Measurements from ENCODE around the gene NCDN.

Gene NCDN

GRCh38 chr1:35557611-35558373 lies at the start of gene NCDN:
NCDN (plus strand) TSS chr1:35557799; CDS start chr1:35558191, 392 bp downstream.
- peak; percentile 98 for DNase-seq

GRCh38 chr1:35507947-35508346 lies 49.7 kb upstream of the NCDN start:
- no peak for DNase-seq

GRCh38 chr1:35509558-35509957 lies 48.0 kb upstream of the NCDN start:
- no peak for DNase-seq

GRCh38 chr1:35511305-35511704 lies 46.3 kb upstream of the NCDN start:
- DNase-seq, result no peak

- no peak for DNase-seq
These were observed 39.4 kb upstream of the NCDN start for GRCh38 chr1:35518183-35518582.

- DNase-seq, result no peak
These were observed 38.2 kb upstream of the NCDN start for GRCh38 chr1:35519432-35519831.

GRCh38 chr1:35524106-35524505 lies 33.5 kb upstream of the NCDN start:
- no peak for DNase-seq

GRCh38 chr1:35530168-35530567 lies 27.4 kb upstream of the NCDN start:
- no peak for DNase-seq

GRCh38 chr1:35530946-35531345 lies 26.7 kb upstream of the NCDN start:
- DNase-seq, result no peak

GRCh38 chr1:35531368-35531767 lies 26.2 kb upstream of the NCDN start:
- no peak for DNase-seq

GRCh38 chr1:35532497-35533223 lies 24.9 kb upstream of the NCDN start:
- no peak for DNase-seq

GRCh38 chr1:35533586-35533985 lies 24.0 kb upstream of the NCDN start:
- no peak for DNase-seq

GRCh38 chr1:35535243-35535642 lies 22.4 kb upstream of the NCDN start:
- DNase-seq, result no peak

GRCh38 chr1:35536556-35537162 lies 20.9 kb upstream of the NCDN start:
- no peak for DNase-seq

GRCh38 chr1:35537806-35538205 lies 19.8 kb upstream of the NCDN start:
- DNase-seq, result no peak

GRCh38 chr1:35539073-35539823 lies 18.4 kb upstream of the NCDN start:
- DNase-seq, result no peak

GRCh38 chr1:35539824-35540261 lies 17.8 kb upstream of the NCDN start:
- DNase-seq, result peak; percentile 63

GRCh38 chr1:35544976-35545375 lies 12.6 kb upstream of the NCDN start:
- DNase-seq, result peak; percentile 52

- DNase-seq, result no peak
These were observed 11.0 kb upstream of the NCDN start for GRCh38 chr1:35546614-35547013.

- DNase-seq, result no peak
These were observed 3.7 kb upstream of the NCDN start for GRCh38 chr1:35553851-35554250.

- no peak for DNase-seq
These were observed 3.1 kb upstream of the NCDN start for GRCh38 chr1:35554266-35555211.

GRCh38 chr1:35555212-35555584 lies 2.4 kb upstream of the NCDN start:
- DNase-seq, result no peak
